AG04450 (cell line): ENCODE measurements around the gene EDARADD. TPM values are rescaled to one million over a fixed set of nuclear protein-coding genes. Genes with fewer than 3 reads are reported as not detected.
A peak's percentile ranks its signal among the peaks of the same experiment; 100 is the strongest.

Source experiments
- CTCF ChIA-PET: fragments of 300-600, 350-600 bp; formaldehyde crosslinking; extraction: SDS; loops from one replicate; lab custom pipeline; 2022; ENCODE audit warnings: antibody characterized with exemption, inconsistent platforms; lab: Charles Lee
- POLR2A ChIA-PET: fragments of 350-600 bp; formaldehyde crosslinking; extraction: SDS; loops from one replicate; lab custom pipeline; 2021; ENCODE audit warnings: antibody characterized with exemption, inconsistent platforms; lab: Yijun Ruan, JAX
- DNase-seq: peaks from one replicate; pipeline ENCODE4 v3.0.0-alpha.2; 2011; ENCODE audit warnings: low read depth, low spot score
- H3K27ac ChIP-seq: one replicate; pipeline ENCODE4 v1.5.1; 2012; ENCODE audit warnings: low read depth, low read length, control low read depth
- H3K27me3 ChIP-seq: one replicate; pipeline ENCODE4 v1.6.0; 2012; ENCODE audit warnings: low read length; ENCODE audit not compliant: control insufficient read depth, insufficient read depth
- H3K4me3 ChIP-seq: 2 replicates; pipeline ENCODE4 v1.5.1; 2011; ENCODE audit warnings: mild to moderate bottlenecking, low read depth, low read length, control low read depth
- H3K9me3 ChIP-seq: 2 replicates; pipeline ENCODE4 v1.5.1; 2012; ENCODE audit warnings: low read length; ENCODE audit not compliant: control insufficient read depth, insufficient read depth
- CTCF ChIP-seq: IDR thresholded peaks from 2 replicates; pipeline ENCODE4 v1.5.1; 2011; ENCODE audit warnings: low read depth, low read length, control low read depth, inconsistent platforms
- polyA plus RNA-seq: library from polyadenylated mRNA; depleted of rRNA; stranded (reverse); fragments of >200 nt; gene quantifications from 2 replicates; pipeline ENCODE4 v1.2.3, GENCODE V29; 2011

The EDARADD gene
- polyA plus RNA-seq, 1 experiment, result not detected

- Histone ChIP-seq H3K4me3 (no peak overlapping the region), H3K9me3 (no peaks in the 10 kb centered on the region), H3K27me3 (no peaks in the 10 kb centered on the region), H3K27ac (no peak overlapping the region)
- ChIA-PET POLR2A (interaction anchor here (0.6 to 1.7 kb wide), 5 partner anchors 8 to 486 kb away, joined by 3 to 11 read pairs (median 3); no protein-coding TSS in a partner anchor), CTCF (interaction anchor here (1.0 to 1.7 kb wide), 5 partner anchors 9 to 545 kb away, joined by 3 to 8 read pairs (median 4); no protein-coding TSS in a partner anchor)
- no peak for TF ChIP-seq CTCF
- DNase-seq, result peak; percentile 70
Observed at GRCh38 chr1:236516929-236517704, 123.0 kb downstream of the EDARADD start.

GRCh38 chr1:236518322-236518721, 124.2 kb downstream of the EDARADD start:
- TF ChIP-seq CTCF, result no peak
- no peak overlapping the region for H3K27ac ChIP-seq
- H3K9me3 ChIP-seq, result no peaks in the 10 kb centered on the region
- CTCF ChIA-PET, result interaction anchor here (0.9 kb wide), 1 partner anchor 67 kb away, joined by 3 read pairs; no protein-coding TSS in a partner anchor
- POLR2A ChIA-PET, result no interaction called here
- no peaks in the 10 kb centered on the region for H3K27me3 ChIP-seq
- DNase-seq, result no peak
- no peak overlapping the region for H3K4me3 ChIP-seq

- Histone ChIP-seq H3K4me3 (no peak overlapping the region), H3K27ac (no peak overlapping the region), H3K27me3 (no peaks in the 10 kb centered on the region), H3K9me3 (peaks cover 3% of the 10 kb centered on the region; the same call in 1 of the 2 replicates)
- ChIA-PET POLR2A (no interaction called here), CTCF (interaction anchor here (1.2 kb wide), 1 partner anchor 417 kb away, joined by 3 read pairs; no protein-coding TSS in a partner anchor)
- TF ChIP-seq CTCF, result no peak
- DNase-seq, result no peak
Observed at GRCh38 chr1:236520445-236521005, 126.4 kb downstream of the EDARADD start.

GRCh38 chr1:236522937-236523703, 129.0 kb downstream of the EDARADD start:
- Histone ChIP-seq H3K27ac (peak overlapping the region; percentile 69), H3K27me3 (no peaks in the 10 kb centered on the region), H3K4me3 (peak overlapping the region; percentile 99), H3K9me3 (peaks cover 3% of the 10 kb centered on the region; the same call in 1 of the 2 replicates)
- ChIA-PET POLR2A (no interaction called here), CTCF (no interaction called here)
- no peak for DNase-seq
- no peak for TF ChIP-seq CTCF
